Measurements from ENCODE around the gene TBC1D12. TPM values are rescaled to one million over a fixed set of nuclear protein-coding genes. Genes with fewer than 3 reads are reported as not detected.

The TBC1D12 gene
- total RNA-seq, 1 donor from 2014 or later: 6.9 TPM

GRCh38 chr10:94430701-94431100 is 28.4 kb downstream of the TBC1D12 start:
- TF ChIP-seq EZH2 (IDR thresholded peaks at IDR 0.05) (no peak), EZH2phosphoT487 (IDR thresholded peaks at IDR 0.05) (no peak)
- TF ChIP-seq, protein P1, sequence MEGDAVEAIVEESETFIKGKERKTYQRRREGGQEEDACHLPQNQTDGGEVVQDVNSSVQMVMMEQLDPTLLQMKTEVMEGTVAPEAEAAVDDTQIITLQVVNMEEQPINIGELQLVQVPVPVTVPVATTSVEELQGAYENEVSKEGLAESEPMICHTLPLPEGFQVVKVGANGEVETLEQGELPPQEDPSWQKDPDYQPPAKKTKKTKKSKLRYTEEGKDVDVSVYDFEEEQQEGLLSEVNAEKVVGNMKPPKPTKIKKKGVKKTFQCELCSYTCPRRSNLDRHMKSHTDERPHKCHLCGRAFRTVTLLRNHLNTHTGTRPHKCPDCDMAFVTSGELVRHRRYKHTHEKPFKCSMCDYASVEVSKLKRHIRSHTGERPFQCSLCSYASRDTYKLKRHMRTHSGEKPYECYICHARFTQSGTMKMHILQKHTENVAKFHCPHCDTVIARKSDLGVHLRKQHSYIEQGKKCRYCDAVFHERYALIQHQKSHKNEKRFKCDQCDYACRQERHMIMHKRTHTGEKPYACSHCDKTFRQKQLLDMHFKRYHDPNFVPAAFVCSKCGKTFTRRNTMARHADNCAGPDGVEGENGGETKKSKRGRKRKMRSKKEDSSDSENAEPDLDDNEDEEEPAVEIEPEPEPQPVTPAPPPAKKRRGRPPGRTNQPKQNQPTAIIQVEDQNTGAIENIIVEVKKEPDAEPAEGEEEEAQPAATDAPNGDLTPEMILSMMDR (IDR thresholded peaks at IDR 0.05): no peak
- H3K79me2 ChIP-seq (ENCODE audit: low read depth): no peaks in the 10 kb centered on the region
- no peaks in the 10 kb centered on the region for H3K4me1 Mint-ChIP-seq
- H3K4me3 Mint-ChIP-seq: no peak overlapping the region
- H3F3A ChIP-seq (ENCODE audit: low read depth): no peaks in the 10 kb centered on the region
- no peaks in the 10 kb centered on the region for H3K27me3 Mint-ChIP-seq (ENCODE audit: insufficient read depth, low read depth)
- H3K27ac Mint-ChIP-seq: no peak overlapping the region
- no peak overlapping the region for H3K4me3 ChIP-seq
- H3K36me3 ChIP-seq: peaks cover 3% of the 10 kb centered on the region
- no peaks in the 10 kb centered on the region for H4K20me1 ChIP-seq (ENCODE audit: low read depth)
- no peak overlapping the region for H3K9ac ChIP-seq
- peaks cover 2% of the 10 kb centered on the region for H3K36me3 Mint-ChIP-seq
- no peak for DNase-seq (ENCODE audit: low spot score)
- H3K4me2 ChIP-seq: no peak overlapping the region
- no peaks in the 10 kb centered on the region for H3K4me1 ChIP-seq
- no peak overlapping the region for H3K27ac ChIP-seq
- no peak overlapping the region for H2AFZ ChIP-seq (replicated peaks)
- no peaks in the 10 kb centered on the region for H3K9me3 ChIP-seq (ENCODE audit: low read depth)
- no peaks in the 10 kb centered on the region for H3K27me3 ChIP-seq
- peaks cover 4% of the 10 kb centered on the region for H3K9me3 Mint-ChIP-seq

DNA sequence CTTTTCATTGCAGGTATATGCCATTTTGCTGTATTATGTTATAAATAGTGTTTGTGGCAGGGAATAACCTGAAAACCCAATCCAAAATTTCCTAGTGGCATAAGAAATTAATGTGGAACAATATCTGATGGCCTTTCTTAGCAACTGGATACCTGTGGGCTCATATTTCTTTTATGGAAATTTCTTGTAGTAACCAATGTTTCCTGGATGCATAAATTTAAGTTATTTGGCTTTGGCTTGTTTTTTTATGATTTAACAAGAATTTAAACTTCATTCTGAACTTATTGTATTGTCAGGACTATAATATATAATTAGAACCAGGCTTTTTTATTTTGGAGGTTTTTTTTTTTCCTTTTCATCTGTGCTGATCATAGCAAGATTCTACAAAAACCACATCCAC is 30.1 kb downstream of the TBC1D12 start:
- no peaks in the 10 kb centered on the region for H3K36me3 ChIP-seq
- H4K20me1 ChIP-seq (ENCODE audit: low read depth): no peaks in the 10 kb centered on the region
- H3K9me3 Mint-ChIP-seq: peaks cover 11% of the 10 kb centered on the region
- H3K79me2 ChIP-seq (ENCODE audit: low read depth): no peaks in the 10 kb centered on the region
- no peak overlapping the region for H2AFZ ChIP-seq (replicated peaks)
- no peak overlapping the region for H3K4me3 Mint-ChIP-seq
- H3K27me3 ChIP-seq: no peaks in the 10 kb centered on the region
- H3K4me2 ChIP-seq: no peak overlapping the region
- H3K36me3 Mint-ChIP-seq: peaks cover 2% of the 10 kb centered on the region
- no peak overlapping the region for H3K27ac Mint-ChIP-seq
- H3K9me3 ChIP-seq (ENCODE audit: low read depth): no peaks in the 10 kb centered on the region
- no peak for DNase-seq (ENCODE audit: low spot score)
- no peaks in the 10 kb centered on the region for H3K4me1 Mint-ChIP-seq
- no peak overlapping the region for H3K9ac ChIP-seq
- H3K27me3 Mint-ChIP-seq (ENCODE audit: insufficient read depth, low read depth): no peaks in the 10 kb centered on the region
- no peak overlapping the region for H3K27ac ChIP-seq
- H3F3A ChIP-seq (ENCODE audit: low read depth): no peaks in the 10 kb centered on the region
- H3K4me1 ChIP-seq: no peaks in the 10 kb centered on the region
- H3K4me3 ChIP-seq: no peak overlapping the region
- TF ChIP-seq EZH2phosphoT487 (IDR thresholded peaks at IDR 0.05): no peak
- TF ChIP-seq, protein P1 (IDR thresholded peaks at IDR 0.05): no peak
- TF ChIP-seq EZH2 (IDR thresholded peaks at IDR 0.05): no peak

DNA sequence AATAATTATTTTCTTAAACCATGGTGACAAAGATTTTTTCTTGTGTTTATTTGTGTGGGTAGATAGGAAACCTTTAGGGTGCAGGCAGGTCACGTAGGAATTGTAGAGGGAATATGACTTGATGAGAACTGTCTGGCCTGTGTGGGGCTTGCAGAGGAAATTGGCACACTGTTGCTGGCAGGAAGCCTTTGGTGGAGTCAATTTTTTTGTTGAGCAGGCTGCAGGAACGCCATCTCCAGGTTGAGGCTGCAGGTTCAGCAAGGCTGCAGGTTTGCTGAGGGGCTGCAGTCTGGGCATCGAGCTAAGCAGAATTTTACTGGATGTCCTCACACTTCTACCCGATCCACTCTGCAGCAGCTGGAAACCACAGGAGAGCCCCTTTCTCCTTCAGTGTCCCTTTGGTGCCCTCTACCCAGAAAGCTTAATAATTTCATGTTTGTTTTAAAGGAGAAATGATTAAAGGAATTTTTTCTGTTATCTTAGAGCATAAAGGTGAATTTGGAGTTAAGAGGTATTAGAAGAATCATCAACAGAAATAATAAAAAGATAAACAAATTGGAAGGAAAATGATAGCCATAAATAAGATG is 37.0 kb downstream of the TBC1D12 start:
- Histone ChIP-seq H3K9me3 (ENCODE audit: low read depth) (no peaks in the 10 kb centered on the region), H2AFZ (replicated peaks) (no peak overlapping the region), H3K4me2 (no peak overlapping the region), H3K4me1 (no peaks in the 10 kb centered on the region), H3K4me3 (no peak overlapping the region), H4K20me1 (ENCODE audit: low read depth) (no peaks in the 10 kb centered on the region), H3K27me3 (no peaks in the 10 kb centered on the region), H3K9ac (no peak overlapping the region), H3K79me2 (ENCODE audit: low read depth) (no peaks in the 10 kb centered on the region), H3K27ac (no peak overlapping the region), H3K36me3 (no peaks in the 10 kb centered on the region), H3F3A (ENCODE audit: low read depth) (no peaks in the 10 kb centered on the region)
- Mint-ChIP-seq H3K36me3 (peaks cover 5% of the 10 kb centered on the region), H3K9me3 (peaks cover 14% of the 10 kb centered on the region), H3K27ac (no peak overlapping the region), H3K4me3 (no peak overlapping the region), H3K27me3 (ENCODE audit: insufficient read depth, low read depth) (no peaks in the 10 kb centered on the region), H3K4me1 (no peaks in the 10 kb centered on the region)
- TF ChIP-seq EZH2phosphoT487 (IDR thresholded peaks at IDR 0.05): no peak
- TF ChIP-seq, protein P1 (IDR thresholded peaks at IDR 0.05): no peak
- TF ChIP-seq EZH2 (IDR thresholded peaks at IDR 0.05): no peak
- DNase-seq (ENCODE audit: low spot score): no peak

Data from neural progenitor cell (in vitro differentiated cells).